Bronchial smooth muscle cell (primary cell): Measurements from ENCODE around the gene CYSLTR2. TPM values are rescaled to one million over a fixed set of nuclear protein-coding genes. Genes with fewer than 3 reads are reported as not detected.

ENCODE experiments used
- total RNA-seq: library from RNA; depleted of rRNA; stranded (reverse); fragments of >200 nt; gene quantifications from 2 replicates; pipeline ENCODE4 v1.2.1, GENCODE V29; 2014

The CYSLTR2 gene, protein sequence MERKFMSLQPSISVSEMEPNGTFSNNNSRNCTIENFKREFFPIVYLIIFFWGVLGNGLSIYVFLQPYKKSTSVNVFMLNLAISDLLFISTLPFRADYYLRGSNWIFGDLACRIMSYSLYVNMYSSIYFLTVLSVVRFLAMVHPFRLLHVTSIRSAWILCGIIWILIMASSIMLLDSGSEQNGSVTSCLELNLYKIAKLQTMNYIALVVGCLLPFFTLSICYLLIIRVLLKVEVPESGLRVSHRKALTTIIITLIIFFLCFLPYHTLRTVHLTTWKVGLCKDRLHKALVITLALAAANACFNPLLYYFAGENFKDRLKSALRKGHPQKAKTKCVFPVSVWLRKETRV
- total RNA-seq, result under 0.01 TPM in 1 of 2 replicates, not detected in the other

DNA sequence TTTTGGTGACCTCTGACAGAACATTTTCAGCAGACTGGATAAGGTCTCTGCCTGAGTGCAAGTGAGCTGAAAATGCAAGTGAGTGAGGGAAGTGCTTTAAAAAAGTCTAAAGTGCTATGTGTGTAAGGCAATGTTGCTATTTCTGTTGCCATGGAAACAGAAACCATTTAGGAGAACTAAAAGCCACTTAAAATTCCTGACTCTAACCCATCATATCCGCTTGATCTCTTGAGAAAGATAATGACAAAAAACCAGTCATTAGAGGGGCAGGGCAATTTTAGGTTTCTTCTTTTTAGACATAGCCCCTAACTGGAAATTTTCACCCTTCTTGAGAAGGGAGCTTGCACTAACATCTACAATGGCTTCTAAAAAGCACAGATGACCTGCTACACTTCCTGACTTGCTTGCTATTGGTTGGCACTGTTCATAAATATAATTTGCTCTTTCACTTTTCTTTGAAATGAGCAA, at the start of gene CYSLTR2:
Gene CYSLTR2 (plus strand): TSS at position 458 of the 468 bp plus-strand sequence. CDS start 52,889 bp downstream, outside the sequence.

Other genes starting within 250 kb of the CYSLTR2 start
- 3.2 and 7.9 TPM in 2 replicates for gene LPAR6, start 240.8 kb upstream of the CYSLTR2 start, total RNA-seq
- gene RCBTB2, start 120.8 kb upstream of the CYSLTR2 start, total RNA-seq, result 8.4 and 9.1 TPM in 2 replicates